SHP77 treated with DMSO at 0.1 percent for 48 hours (cell line): ENCODE measurements around the gene ANP32E.
"Not testable (repeated sequence)": the region's sequence is repeated elsewhere in the genome, so short reads cannot be mapped to it uniquely, and the experiment has no call there.

Experiments
- DNase-seq: peaks from one replicate; lab custom pipeline; 2025; lab: John Stamatoyannopoulos, UW

ANP32E gene

DNA sequence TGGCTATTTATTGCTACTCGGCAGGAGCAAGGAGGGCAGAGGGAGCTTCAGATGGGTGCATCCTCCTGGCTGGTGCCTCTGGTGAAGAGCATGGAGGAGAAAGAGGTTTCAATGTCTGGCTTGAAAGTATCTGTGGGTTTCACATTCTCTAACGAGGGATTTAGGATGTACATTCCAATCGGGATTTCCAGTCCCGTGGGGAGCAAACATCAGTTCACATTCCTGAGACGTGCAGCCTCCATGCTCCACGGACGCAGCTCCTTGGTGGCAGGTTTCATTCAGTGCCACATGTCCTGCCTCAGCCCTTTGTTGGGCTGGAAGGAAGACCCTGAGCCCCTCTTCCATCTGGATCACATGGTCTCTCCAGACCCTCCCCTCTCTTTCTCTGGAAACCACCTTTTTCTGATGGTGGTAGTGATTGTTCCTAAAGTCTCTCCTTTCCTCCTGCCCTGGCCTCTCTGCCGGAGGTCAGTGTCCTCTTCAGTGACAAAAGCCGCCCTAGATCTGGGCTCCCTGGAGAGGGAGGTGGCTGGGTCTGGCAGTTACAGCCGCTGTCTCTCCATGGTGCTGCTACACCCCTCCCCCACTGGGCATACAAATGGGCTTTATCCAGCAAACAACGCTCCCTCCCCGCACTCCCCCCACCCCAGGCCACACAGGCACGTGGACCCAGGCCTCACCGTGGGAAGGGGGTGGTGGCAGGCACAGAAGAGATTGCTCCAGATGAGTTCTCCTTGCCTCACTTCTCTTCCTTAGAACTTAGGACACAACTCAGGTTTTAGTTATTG lies 20.8 kb upstream of the ANP32E start:
- DNase-seq = peak; percentile 62

GRCh38 chr1:150256198-150256553 lies 20.3 kb upstream of the ANP32E start:
- DNase-seq = no peak

GRCh38 chr1:150249936-150250335 lies 14.0 kb upstream of the ANP32E start:
- DNase-seq = no peak

- no peak for DNase-seq
Measured at GRCh38 chr1:150243003-150243402, 7.1 kb upstream of the ANP32E start.

DNA sequence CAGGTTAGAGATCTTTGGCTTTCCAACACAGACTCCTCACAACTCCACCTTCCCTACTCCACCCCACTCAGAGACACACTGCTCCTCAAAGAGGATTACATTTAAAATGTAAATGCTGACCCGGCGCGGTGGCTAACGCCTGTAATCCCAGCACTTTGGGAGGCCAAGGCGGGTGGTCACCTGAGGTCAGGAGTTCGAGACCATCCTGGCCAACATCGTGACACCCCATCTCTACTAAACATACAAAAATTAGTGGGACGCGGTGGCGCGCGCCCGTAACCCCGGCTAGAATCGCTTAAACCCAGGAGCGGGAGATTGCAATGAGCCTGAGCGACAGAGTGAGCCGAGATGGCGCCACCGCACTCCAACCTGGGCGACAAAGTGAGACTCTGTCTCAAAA lies 1.8 kb upstream of the ANP32E start:
- no peak for DNase-seq

- DNase-seq = not testable (repeated sequence)
Measured at GRCh38 chr1:150237176-150237575, 1.3 kb upstream of the ANP32E start.

DNA sequence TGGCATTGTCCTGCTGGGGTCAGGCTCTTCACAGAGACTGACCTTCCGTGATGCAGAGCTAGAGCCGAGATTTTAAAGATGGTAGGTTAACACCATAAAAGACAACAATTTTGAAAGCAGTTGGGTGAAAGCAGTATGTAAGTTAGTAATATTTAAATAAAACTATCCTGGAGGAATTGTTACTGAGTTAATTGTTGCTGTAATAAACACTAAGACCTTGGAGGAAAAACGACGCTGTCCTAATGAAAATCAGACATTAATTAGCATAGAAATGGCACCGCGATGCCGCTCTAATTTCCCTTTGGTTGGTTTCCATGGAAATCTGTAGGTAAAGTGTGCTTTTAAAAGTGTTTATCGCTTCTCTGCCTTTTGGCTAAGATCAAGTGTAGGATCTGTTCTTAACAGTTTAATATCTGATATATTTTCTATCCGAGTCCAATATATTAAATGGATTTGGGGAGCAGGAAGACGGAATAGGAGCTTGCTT lies 745 bp upstream of the ANP32E start:
- DNase-seq = no peak

DNA sequence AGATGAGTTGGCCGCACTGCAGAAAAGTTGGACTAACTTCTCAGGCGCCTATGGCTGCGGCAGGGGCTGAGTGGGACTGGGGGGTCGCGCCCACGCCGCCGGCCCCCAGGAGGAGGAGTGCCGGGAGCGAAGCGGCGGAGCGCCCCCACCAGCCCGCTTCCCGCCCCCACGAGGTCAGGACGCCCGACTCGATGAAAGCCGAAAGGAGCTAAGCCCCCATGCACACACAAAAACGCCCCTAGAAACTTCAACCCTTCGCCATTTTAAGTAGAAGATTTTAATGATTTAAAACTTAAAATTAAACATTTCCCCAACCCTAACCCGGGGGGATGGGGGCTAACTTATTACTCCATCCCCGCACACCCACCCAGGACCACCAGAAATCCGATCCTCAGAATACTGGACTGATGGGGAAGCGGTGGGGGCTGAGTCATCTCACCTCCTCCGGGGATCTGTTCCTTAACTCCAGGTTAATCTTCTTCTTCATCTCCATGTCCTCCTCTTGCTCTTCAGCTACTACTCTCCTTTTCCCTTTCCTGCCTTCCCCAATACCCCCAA lies 539 bp downstream of the ANP32E start:
- no peak for DNase-seq

GRCh38 chr1:150234566-150235293 lies 1.2 kb downstream of the ANP32E start:
- peak; percentile 73 for DNase-seq

GRCh38 chr1:150234309-150234565 lies 1.7 kb downstream of the ANP32E start:
- no peak for DNase-seq

GRCh38 chr1:150233359-150234308 lies 2.3 kb downstream of the ANP32E start:
- DNase-seq = peak; percentile 13

DNA sequence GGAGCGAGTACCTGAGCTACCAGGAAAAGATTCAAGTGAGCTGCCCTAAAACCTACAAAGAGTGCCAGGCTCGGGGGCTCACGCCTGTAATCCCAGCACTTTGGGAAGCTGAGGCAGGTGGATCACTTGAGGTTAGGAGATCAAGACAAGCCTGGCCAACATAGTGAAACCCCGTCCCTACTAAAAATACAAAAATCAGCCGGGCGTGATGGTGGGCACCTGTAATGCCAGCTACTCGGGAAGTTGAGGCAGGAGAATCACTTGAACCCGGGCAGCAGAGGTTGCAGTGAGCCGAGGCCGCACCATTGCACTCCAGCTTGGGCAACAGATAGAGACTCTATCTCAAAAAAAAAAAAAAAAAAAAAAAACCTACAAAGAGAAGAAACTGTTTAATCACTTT lies 3.0 kb downstream of the ANP32E start:
- DNase-seq = not testable (repeated sequence)

- DNase-seq = not testable (repeated sequence)
Measured at GRCh38 chr1:150228246-150228645, 7.7 kb downstream of the ANP32E start.

DNA sequence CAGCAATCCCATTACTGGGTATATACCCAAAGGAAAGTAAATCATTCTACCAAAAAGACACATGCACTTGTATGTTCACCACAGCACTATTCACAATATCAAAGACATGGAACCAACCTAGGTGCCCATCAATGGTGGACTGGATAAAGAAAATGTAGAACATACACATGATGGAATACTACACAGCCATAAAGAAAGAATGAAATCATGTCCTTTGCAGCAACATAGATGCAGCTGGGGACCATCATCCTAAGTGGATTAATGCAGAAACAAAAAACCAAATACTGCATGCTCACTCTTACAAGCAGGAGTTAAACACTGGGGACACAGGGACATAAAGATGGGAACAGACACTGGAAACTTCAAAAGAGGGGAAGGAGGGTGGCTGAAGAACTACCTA lies 8.7 kb downstream of the ANP32E start:
- DNase-seq = no peak

DNA sequence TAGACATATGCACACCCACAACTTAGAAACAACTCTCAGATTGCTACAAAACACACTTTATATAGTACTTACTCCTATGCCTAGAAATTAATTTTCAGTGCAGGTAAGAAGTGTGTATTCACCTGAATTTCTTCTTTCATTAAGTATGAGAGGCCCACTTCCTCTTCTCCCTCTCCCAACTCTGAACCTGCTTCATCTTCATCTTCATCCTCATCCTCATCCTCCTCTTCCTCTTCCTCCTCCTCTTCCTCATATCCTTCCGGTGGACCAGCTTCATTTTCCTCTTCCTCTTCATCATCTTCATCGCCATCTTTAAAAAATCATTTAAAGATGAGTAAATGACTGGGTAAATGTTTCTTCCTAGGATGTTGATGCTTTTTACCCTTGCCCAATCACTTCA lies 9.4 kb downstream of the ANP32E start:
- DNase-seq = no peak

DNA sequence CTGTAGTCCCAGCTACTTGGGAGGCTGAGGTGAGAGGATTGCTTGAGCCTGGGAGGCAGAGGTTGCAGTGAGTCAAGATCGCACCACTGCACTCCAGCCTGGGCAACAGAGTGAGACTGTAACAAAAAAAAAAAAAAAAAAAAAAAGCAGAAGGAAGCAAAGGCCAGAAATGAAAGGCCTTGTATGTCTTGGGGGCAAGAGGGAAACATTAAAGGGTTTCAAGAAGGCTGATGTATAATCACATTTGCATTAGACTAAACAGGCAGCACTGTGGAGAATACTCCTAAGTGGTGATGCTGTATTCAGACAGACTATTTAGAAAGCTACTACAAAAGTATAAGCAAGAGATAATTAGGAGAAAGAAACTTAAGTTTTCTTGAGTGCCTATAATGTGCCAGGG lies 10.4 kb downstream of the ANP32E start:
- DNase-seq = no peak

DNA sequence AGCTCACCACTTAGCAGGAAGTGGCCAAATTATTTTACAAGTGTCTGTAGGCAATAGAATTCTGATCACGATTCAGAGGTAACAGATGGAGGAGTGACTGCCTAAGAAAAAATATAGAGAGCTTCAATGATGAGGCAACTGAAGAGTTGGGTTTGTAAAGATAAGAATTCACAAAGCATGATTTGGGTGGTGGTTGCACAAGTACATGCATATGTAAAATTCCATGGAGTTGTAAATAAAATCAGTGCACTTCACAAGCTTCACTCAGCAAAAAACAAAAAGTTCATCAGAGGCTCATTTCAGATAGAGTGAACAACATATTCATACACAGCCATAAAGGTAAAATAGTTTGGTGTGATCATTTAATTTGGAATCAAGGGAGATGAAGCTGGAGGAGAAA lies 10.9 kb downstream of the ANP32E start:
- no peak for DNase-seq

GRCh38 chr1:150221552-150221951 lies 14.4 kb downstream of the ANP32E start:
- no peak for DNase-seq

DNA sequence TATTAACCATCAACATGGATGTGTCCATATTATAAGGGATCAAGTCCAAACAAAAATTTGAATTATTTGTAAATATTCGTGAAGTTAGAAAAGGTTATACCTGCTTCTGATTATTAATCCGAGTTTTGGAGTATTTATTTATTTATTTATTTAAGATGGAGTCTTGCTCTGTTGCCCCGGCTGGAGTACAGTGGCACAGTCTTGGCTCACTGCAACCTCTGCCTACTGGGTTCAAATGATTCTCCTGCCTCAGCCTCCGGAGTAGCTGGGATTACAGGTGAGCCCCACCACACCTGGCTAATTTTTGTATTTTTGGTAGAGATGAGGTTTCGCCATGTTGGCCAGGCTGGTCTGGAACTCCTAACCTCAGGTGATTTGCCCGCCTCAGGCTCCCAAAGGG lies 20.1 kb downstream of the ANP32E start:
- not testable (repeated sequence) for DNase-seq

GRCh38 chr1:150214099-150214756 lies 21.7 kb downstream of the ANP32E start:
- not testable (repeated sequence) for DNase-seq
